ENCODE measurements around the gene PAIP2. TPM values are rescaled to one million over a fixed set of nuclear protein-coding genes. Genes with fewer than 3 reads are reported as not detected.

The PAIP2 gene
- total RNA-seq, 1 donor from 2014 or later: 47.9 TPM

DNA sequence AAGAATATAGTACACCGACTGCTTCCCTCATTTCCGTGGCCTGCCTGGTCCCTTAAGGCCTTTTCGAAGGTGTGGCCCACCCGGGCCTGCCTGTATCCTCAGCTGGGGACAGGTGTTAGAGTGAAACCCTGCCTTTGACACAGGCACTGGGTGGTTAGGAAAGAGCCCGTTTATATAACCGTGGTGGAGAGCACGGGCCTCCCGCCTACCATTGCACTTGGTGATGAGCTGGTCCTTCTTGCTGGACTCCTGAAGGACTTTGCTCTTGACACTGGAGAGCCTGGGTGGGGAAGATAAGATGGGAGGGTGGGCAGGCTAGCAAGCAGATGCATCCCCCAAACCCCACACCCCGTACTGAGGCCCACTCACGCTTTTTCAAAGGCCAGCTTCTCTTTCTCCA, 59.9 kb downstream of the PAIP2 start:
- H3K27me3 Mint-ChIP-seq (ENCODE audit: low read depth): no peaks in the 10 kb centered on the region
- peak; percentile 54 for DNase-seq (ENCODE audit: low spot score)
- no peaks in the 10 kb centered on the region for H3K9me3 Mint-ChIP-seq (ENCODE audit: low read depth)
- H3K36me3 Mint-ChIP-seq (ENCODE audit: low read depth): no peaks in the 10 kb centered on the region
- H3K4me3 Mint-ChIP-seq (ENCODE audit: unreplicated experiment): no peak overlapping the region
- peaks cover 23% of the 10 kb centered on the region for H3K4me1 Mint-ChIP-seq (ENCODE audit: low read depth)
- no peak overlapping the region for H3K27ac Mint-ChIP-seq (ENCODE audit: unreplicated experiment)
- no peak for TF ChIP-seq CTCF (IDR thresholded peaks at IDR 0.05)

- Mint-ChIP-seq H3K27me3 (ENCODE audit: low read depth) (no peaks in the 10 kb centered on the region), H3K27ac (ENCODE audit: unreplicated experiment) (peak overlapping the region; percentile 100), H3K4me1 (ENCODE audit: low read depth) (peaks cover 23% of the 10 kb centered on the region), H3K4me3 (ENCODE audit: unreplicated experiment) (peak overlapping the region; percentile 93), H3K9me3 (ENCODE audit: low read depth) (no peaks in the 10 kb centered on the region), H3K36me3 (ENCODE audit: low read depth) (no peaks in the 10 kb centered on the region)
- peak; percentile 26 for DNase-seq (ENCODE audit: low spot score)
- peak; percentile 68 for TF ChIP-seq CTCF (IDR thresholded peaks at IDR 0.05)
Observed at GRCh38 chr5:139402561-139403158, 61.0 kb downstream of the PAIP2 start.

DNA sequence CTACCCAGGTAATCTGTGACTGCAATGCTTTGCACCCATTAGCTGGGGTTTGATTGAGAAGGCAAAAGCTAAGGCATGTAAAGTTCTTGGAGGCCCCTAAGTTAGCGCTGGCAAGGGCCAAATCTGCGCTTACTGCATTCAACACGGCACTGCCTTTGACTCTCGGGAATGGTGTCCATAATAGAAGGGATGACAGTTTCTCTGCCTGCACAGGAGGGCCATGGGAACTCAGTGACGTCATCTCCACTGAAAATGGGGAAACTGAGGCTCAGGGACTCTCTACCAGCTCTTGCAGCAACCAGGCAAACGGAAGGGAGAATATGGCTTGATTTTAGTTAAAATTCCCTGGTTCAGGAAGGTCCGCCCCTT, 61.7 kb downstream of the PAIP2 start:
- no peaks in the 10 kb centered on the region for H3K9me3 Mint-ChIP-seq (ENCODE audit: low read depth)
- peaks cover 23% of the 10 kb centered on the region for H3K4me1 Mint-ChIP-seq (ENCODE audit: low read depth)
- no peaks in the 10 kb centered on the region for H3K36me3 Mint-ChIP-seq (ENCODE audit: low read depth)
- H3K4me3 Mint-ChIP-seq (ENCODE audit: unreplicated experiment): peak overlapping the region; percentile 93
- TF ChIP-seq CTCF (IDR thresholded peaks at IDR 0.05): no peak
- H3K27me3 Mint-ChIP-seq (ENCODE audit: low read depth): no peaks in the 10 kb centered on the region
- peak; percentile 25 for DNase-seq (ENCODE audit: low spot score)
- H3K27ac Mint-ChIP-seq (ENCODE audit: unreplicated experiment): peak overlapping the region; percentile 100

- Mint-ChIP-seq H3K4me3 (ENCODE audit: unreplicated experiment) (peak within 1 kb of the TSS; percentile 93), H3K9me3 (ENCODE audit: low read depth) (no peaks in the 10 kb centered on the region), H3K36me3 (ENCODE audit: low read depth) (no peaks in the 10 kb centered on the region), H3K27ac (ENCODE audit: unreplicated experiment) (peak within 1 kb of the TSS; percentile 100), H3K4me1 (ENCODE audit: low read depth) (peaks cover 23% of the 10 kb centered on the region), H3K27me3 (ENCODE audit: low read depth) (no peaks in the 10 kb centered on the region)
- DNase-seq (ENCODE audit: low spot score): peak; percentile 97
- no peak for TF ChIP-seq CTCF (IDR thresholded peaks at IDR 0.05)
Observed at GRCh38 chr5:139403787-139404483, 62.3 kb downstream of the PAIP2 start, which contains the start of gene SPATA24. TSS of gene SPATA24 (minus strand) at chr5:139404089. CDS start at chr5:139404060, 29 bp downstream.

GRCh38 chr5:139404484-139404840, 62.8 kb downstream of the PAIP2 start:
- Mint-ChIP-seq H3K27me3 (ENCODE audit: low read depth) (no peaks in the 10 kb centered on the region), H3K4me3 (ENCODE audit: unreplicated experiment) (peak overlapping the region; percentile 93), H3K27ac (ENCODE audit: unreplicated experiment) (peak overlapping the region; percentile 100), H3K4me1 (ENCODE audit: low read depth) (peaks cover 23% of the 10 kb centered on the region), H3K9me3 (ENCODE audit: low read depth) (no peaks in the 10 kb centered on the region), H3K36me3 (ENCODE audit: low read depth) (no peaks in the 10 kb centered on the region)
- no peak for TF ChIP-seq CTCF (IDR thresholded peaks at IDR 0.05)
- DNase-seq (ENCODE audit: low spot score): no peak
